HG03280 (cell line): ENCODE measurements around the gene MYCN.
"Not testable (repeated sequence)": the region's sequence is repeated elsewhere in the genome, so short reads cannot be mapped to it uniquely, and the experiment has no call there.

Source experiments
- ATAC-seq: cut with Tn5 transposase; IDR thresholded peaks from one replicate; pipeline ENCODE4 v1.9.1; 2021; ENCODE audit warnings: mild to moderate bottlenecking, moderate library complexity; ENCODE audit not compliant: unreplicated experiment

The MYCN gene

DNA sequence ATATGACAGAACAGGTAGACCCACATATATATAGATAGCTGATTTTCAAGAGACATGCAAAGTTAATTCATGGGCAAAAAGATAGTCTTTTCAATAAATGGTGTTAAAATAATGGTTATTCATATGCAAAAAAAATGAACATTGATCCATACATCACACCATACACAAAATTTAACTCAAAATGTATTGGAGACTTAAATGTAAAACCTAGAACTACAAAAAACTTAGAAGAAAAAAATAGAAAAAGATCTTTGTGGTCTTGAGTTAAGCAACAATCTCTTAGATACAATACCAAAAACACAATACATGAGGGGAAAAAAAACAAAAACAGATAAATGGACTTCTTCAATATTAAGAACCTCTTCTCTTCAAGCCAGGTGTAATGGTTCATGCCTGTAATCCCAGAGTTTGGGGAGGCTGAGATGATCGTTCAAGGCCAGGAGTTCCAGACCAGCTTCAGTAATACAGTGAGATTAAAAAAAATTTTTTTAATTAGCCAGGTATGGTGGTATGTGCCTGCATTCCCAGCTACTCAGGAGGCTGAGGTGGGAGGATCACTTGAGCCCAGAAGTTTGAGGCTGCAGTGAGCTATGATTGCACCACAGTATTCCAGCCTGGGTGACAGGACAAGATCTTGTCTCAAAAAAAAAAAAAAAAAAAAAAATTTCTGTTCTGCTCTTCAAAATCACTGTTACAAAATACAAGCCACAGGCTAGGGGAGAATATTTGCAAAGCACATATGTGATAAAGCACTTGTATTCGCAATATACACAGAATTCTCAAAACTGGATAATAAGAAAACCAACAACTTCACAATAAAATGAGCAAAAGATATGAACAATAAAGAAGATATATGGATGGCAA is 32.7 kb upstream of the MYCN start:
- no peak for ATAC-seq

DNA sequence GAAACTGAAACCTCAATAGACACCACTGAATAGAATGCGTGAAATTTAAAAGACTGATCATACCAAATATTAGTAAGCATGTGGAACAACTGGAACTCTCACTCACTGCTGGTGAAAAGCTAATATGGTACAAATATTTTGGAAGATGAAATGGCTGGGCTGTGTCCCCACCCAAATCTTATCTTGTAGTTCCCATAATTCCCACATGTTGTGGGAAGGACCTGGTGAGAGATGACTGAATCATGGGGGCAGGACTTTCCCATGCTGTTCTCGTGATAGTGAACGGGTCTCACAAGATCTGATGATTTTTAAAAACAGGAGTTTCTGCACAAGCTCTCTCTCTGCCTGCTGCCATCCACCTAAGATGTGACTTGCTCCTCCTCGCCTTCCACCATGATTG is 32.0 kb upstream of the MYCN start:
- ATAC-seq = no peak

DNA sequence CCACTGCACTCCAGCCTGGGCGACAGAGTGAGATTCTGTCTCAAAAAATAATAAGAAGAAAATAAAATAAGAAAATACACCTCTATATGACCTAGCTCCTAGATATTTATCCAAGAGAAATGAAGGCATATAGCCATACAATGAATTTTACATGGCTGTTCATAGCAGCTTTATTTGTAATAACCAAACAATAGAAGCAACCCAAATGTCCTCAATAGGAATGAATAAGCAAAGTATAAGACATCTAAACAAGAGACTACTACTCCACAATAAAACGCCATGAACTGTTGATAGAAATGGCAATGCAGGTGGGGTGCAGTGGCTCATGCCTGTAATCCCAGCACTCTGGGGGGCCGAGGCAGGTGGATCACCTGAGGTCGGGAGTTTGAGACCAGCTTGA is 31.2 kb upstream of the MYCN start:
- no peak for ATAC-seq

DNA sequence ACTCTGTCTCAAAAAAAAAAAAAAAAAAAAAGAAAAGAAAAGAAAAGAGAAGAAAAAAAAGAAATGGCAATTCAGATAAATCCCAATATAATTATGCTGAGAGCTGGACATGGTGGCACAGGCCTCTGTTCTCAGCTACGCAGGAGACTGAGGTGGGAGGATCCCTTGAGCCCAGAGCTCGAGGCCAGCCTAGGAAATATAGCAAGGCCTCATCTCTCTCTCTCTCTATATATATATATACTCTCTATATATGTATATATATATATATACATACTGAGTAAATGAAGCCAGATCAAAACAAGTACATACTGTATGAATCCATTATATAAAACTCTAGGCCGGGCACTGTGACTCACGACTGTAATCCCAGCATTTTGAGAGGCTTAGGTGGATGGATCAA is 30.6 kb upstream of the MYCN start:
- no peak for ATAC-seq

DNA sequence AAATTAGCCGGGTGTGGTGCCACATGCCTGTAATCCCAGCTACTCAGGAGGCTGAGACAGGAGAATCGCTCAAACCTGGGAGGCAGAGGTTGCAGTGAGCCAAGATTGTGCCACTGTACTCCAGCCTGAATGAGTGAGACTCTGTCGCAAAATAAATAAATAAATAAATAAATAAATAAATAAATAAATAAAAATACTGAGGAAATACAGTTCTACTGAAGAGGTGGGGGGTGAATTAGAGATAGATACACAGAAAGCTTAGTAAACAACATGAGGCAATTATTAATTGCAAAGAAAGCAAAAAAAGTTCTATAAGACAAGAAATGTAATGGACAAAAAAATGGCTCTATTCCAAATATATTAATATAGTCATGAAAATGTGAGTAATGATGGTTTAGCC is 29.1 kb upstream of the MYCN start:
- ATAC-seq = not testable (repeated sequence)

DNA sequence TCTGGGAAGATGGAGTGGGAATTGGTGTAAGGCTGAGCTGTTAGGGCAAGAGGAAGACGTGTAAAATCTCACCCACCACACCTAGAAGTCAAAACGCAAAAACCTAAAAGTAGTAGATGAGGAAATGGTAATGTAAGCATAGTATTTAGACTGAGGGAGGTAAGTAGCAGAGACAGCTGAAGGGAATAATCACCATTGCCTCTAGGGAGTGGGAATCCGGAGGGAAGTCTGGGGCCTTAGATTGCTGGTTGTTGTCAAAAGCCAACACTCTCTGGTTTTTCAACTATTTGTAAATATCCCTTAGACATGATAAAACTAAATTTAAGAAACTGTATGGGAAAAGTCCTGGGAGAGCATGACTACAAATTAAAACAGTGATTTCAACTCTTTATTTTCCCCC is 28.7 kb upstream of the MYCN start:
- no peak for ATAC-seq

DNA sequence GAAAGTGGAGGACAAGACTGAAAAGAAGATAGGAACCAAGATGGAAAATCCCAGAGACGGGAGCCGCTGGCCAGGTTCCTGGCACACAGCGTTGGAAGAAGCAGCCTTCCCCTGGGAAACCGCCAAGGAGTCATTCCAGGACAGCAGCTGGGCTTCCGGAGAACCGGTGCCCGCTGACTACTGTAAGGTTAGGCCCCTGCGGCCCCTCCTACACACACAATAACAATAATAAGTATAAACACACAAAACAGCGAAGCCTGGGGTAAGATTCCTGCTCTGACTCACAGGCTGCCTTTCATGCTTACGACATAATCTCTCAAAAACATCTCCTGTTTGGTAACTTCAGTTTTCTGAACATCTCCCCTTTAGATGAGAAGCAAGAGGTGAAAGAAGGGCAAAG is 28.1 kb upstream of the MYCN start:
- no peak for ATAC-seq

DNA sequence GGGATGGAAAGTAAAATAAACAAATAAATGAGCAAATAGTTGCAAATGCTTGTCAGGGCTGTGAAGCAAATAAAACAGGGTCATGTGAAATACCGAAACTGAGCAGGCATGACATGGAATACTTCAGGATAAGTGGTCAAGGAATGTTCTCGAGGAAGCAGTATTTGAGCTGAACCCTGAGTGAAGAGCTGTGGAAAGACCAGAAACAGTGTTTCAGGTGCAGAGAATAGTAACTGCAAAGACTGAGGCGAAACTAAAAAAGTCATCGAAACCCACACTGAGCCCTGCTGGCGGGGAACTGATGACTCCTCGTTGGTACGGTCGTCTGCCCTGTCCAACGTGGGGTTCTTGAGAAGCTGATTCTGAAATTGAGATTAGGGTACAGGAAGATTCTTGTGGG is 27.2 kb upstream of the MYCN start:
- no peak for ATAC-seq

DNA sequence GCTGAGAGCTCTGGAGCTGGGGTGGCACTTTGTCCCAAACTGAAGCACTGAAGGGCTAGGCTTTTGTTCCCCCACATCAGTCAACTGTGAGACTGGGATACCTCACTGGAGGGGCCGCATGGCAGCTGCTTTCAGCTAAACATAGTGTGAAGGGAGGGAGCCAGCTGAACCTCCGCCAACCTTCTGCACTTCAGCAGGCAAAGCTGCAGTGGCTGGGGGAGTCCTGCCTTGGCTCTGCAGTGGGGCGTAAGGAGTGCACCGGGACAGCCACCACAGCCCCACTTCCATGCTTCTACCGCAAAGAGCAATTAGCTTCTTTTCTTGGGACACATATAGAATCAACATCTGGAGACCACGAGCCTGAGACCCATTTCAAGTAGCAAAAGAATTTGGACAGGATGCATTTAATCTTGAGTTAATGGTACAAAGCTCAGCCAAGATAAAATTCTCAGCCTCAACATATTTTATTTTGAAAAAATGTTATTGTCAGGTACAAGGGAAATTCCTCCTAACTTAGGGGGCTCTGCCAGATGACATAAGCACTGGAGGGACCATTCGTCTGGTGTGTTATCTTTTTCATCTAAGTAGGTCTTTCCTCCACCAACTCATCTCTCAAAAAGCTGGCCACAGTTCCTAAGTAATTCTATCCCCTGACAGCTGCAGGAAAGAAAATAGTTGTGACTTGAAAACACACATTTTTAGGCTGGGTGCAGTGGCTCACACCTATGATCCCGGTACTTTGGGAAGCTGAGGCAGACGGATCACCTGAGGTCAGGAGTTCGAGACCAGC is 25.6 kb upstream of the MYCN start:
- no peak for ATAC-seq

DNA sequence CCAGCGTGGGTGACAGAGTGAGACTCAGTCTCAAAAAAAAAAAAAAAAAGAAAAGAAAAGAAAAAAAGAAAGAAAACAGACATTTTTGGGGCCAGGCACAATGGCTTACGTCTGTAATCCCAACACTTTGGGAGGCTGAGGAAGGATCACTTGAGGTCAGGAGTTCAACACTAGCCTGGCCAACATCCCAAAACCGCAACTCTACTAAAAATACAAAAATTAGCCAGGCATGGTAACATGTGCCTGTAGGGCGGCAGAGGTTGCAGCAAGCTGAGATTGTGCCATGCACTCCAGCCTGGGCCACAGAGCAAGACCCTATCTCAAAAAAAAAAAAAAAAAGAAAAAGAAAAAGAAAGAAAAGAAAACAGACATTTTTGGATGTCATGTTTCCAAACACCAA is 24.8 kb upstream of the MYCN start:
- ATAC-seq = not testable (repeated sequence)

DNA sequence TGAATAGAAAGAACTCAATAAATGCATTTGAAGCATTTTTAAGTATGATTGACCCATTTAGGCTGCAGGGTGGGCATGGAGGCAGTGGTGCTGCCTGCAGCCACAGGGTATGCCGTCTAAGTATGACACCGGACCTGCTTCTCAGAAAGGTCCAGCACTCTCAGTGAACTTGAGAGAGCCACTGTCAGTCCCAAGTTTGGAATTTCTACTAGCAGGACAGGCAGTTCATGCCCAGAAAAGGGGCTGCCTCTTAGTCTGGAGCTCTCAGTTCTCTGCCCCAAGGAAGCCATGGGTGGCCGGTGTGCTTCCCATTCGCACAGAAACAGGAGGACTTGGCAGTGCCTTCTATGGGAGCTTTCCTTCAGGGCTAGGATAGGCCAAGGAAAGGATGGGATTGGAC is 24.0 kb upstream of the MYCN start:
- no peak for ATAC-seq

DNA sequence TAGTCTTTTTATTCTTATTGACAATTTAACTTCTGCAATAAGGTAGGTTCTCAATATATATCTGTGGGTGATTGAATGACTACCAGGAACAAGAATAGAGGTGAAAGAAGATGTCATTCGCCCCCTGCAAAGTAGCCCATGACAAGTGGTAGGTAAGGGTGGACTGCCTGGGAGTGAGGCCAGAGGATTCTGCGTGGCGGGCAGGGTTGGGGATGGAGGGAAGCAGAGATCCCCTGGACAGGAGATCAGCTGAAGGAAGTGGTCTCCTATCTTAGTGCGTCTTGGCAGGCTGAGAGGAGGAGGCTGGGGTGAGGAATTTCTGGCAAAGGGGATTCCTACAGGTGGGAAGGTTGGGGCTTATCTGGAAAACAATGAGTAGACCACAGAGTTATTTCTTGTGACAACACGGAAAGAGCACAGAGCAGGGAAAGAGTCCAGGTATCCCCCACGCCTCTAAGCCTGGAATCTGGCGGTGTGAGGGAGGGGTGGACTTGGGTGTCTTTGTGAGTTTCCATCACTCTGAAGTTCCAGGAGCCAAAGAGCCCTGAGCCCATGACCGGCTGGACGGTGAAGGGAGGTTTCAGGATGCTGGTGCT is 21.5 kb upstream of the MYCN start:
- ATAC-seq = no peak

DNA sequence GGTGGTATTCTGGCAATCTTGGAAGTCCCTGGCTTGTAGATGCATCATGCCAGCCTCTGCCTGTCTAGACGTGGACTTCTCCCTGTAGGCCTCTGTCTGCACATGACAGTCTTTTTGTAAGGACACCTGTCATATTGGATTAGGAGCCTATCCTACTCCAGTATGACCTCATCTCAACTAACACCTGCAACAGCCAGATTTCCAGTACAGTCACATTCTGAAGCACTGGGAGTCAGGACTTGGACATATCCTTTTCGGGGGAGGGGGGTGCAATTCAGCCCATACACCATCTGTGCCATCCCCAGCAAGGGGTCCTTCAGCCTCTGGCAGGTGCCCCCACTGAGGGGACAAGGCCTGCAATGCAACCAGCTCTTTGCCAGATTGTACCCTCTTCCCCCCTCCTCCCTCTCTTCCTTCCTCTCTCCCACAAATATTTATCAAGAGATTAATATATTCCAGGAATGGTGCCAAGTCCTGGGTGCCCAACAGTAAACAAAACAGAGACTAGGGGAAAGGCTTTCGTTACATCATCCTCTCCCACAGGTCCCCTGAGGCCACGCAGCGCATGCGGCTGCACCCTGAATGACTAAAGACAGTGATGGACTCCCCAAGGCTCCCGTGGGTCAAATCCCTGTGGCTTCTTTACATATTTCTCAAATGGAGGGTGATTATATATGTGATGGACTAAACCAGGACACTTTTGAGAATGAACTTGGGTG is 20.5 kb upstream of the MYCN start:
- no peak for ATAC-seq

DNA sequence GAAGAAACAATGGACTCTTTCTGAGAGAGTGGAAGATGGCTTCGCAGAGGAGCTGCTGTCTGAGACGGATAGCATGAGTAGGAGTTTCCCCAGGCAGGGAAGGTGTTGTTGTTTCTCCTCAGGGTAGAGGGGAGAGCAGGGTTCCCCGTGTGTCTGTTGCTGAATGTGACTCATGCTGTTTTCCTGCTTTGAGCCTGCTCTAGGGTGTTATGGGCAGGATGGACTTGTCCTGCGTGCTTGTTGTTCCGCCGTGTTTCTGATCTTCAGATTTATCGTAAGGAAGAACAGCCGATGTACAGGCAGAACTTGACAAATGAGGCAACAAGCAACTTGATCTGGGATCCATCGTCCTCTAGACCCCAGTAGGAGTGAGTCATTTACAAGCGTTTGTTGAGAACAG is 19.7 kb upstream of the MYCN start:
- no peak for ATAC-seq

DNA sequence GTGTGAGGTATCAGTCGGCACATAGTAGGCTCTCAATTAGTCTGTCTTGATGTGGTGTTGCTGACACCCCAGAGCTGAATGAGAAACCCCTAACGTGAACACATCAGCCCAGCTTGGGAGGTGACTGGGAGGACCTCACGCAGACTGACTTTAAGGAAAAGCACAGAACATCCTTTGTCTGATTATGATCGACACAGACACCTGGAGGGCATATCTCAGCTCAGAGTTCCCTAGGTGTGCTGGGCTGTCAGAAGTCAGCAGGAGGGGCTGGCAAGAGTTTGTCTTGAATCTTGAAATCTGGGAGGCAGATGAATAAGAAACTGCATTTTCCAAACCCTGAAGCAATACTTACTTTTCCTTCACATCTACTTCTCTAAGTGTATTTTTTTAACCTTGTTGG is 16.8 kb upstream of the MYCN start:
- no peak for ATAC-seq

DNA sequence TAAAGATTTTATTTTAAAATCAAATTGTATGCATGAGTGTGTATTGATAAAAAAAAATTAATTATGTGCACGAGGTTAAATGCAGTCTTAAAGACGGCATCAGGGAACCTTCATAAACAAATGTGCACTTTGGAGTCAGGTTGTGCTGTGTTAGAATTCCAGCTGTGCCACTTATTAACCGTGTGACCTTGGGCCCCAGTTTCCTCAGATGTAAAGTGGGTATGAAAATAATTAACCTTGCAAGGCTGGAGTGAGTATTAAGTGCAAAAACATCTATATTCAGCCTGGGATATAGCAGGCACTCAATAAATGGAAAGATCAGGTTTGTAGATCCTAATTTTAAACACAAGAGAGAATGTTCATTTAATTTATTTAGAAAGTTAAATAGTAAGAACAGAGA is 14.5 kb upstream of the MYCN start:
- no peak for ATAC-seq

DNA sequence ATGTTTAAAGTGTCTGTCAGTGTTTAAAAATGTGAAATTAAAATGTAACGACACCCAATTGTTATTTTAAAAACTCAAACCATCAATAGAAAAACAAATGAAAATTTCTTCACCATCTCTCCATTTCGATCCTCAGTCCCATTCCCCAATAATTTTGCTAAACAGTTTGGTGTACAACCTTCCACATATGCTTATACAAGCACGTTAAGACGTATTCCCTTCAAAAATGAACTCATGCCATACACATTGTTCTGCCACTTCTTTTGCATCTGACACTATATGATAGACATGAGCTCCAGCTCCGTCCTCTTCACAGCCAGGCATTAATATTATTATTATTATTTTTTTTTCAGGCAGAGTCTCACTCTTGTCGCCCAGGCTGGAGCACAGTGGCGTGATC is 14.1 kb upstream of the MYCN start:
- no peak for ATAC-seq

DNA sequence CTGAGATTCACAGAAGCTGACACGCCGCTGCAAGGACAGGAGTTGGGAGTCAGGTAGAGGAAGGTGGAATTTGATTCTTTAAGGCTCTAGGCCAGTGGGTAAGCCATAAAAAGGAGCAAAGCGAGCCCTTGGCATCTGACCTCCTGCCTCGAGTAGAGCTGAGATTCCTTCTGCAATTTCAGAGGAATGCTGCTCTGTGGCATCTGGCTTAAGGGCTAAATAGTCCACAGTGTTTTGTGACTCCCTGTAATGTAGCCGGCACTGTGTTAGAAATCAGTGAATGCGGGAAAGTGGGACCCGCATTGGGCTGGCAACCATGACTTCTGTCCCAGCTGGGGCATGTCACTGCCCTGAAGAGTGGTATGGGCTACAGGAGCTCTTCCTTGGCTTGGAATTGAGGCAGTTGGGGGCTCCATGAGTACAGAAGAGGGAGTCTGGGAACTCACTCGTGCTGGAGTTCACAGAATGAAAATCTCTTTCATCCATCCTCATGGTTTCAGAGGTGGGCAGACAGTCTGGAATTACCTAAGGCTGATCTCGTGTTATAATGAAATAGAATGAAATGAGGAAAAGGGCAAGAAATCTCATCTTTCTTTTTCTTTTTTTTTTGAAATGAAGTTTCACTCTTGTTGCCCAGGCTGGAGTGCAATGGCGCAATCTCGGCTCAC is 12.7 kb upstream of the MYCN start:
- ATAC-seq = no peak

DNA sequence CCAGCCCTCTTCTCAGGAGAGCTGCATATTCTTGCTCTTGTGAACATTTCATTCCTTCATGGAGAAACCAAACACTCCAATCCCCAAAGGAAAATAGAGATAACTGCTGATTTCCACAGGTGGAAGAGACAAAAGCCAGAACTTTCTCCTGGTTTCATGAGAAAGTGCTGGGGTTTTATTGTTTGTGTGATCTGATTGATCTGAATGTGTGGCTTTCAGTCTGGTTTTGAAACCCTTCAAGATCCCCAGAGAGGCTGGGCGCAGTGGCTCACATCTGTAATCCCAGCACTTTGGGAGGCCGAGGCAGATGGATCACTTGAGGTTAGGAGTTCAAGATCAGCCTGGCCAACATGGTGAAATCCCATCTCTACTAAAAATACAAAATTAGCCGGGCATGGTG is 11.3 kb upstream of the MYCN start:
- not testable (repeated sequence) for ATAC-seq

DNA sequence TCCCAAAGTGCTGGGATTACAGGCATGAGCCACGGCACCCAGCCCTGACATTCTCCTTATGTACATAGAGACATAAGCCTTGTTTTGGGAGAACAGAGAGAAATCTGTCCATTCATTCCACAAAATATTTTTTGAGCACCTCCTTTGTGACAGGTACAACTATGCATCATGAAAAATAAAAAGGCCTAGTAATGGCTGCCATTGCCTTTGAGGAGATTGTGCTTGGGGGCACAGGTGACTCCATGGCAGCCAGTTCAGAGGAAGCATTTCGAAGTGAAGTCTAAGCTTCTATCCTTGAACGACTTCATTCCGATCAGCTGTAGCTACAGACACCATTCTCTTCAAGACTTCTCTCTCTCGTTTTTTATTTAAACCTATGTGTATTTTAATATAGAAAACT is 10.5 kb upstream of the MYCN start:
- ATAC-seq = no peak
